Trophoblast cell (in vitro differentiated cells and primary cell): ENCODE measurements around the gene SYT2.

Experiments
- DNase-seq, 2 donors: peaks; one replicate each; pipeline ENCODE4 v3.0.0-alpha.2; 2016
- H2AFZ ChIP-seq: 2 replicates; pipeline ENCODE4 v1.6.1; 2013; ENCODE audit warnings: low read length, moderate library complexity, mild to moderate bottlenecking; ENCODE audit not compliant: insufficient read depth, poor library complexity
- H2AK5ac ChIP-seq: 2 replicates; pipeline ENCODE4 v1.6.1; 2013; ENCODE audit warnings: mild to moderate bottlenecking, low read length
- H2BK120ac ChIP-seq: 2 replicates; pipeline ENCODE4 v1.6.1; 2013; ENCODE audit warnings: low read length, mild to moderate bottlenecking, moderate library complexity; ENCODE audit not compliant: insufficient read depth, poor library complexity
- H2BK12ac ChIP-seq: 2 replicates; pipeline ENCODE4 v1.6.1; 2013; ENCODE audit warnings: mild to moderate bottlenecking, low read length, moderate library complexity
- H2BK5ac ChIP-seq: 2 replicates; pipeline ENCODE4 v1.6.1; 2013; ENCODE audit warnings: low read length, low read depth, moderate library complexity, mild to moderate bottlenecking; ENCODE audit not compliant: poor library complexity
- H3K14ac ChIP-seq: 2 replicates; pipeline ENCODE4 v1.6.1; 2013; ENCODE audit warnings: mild to moderate bottlenecking, low read length
- H3K18ac ChIP-seq: 2 replicates; pipeline ENCODE4 v1.6.1; 2013; ENCODE audit warnings: mild to moderate bottlenecking, low read length
- H3K23ac ChIP-seq: 2 replicates; pipeline ENCODE4 v1.6.1; 2013; ENCODE audit warnings: low read length
- H3K27ac ChIP-seq: 2 replicates; pipeline ENCODE4 v1.5.1; 2013; ENCODE audit warnings: low read depth, mild to moderate bottlenecking, inconsistent platforms, low read length, moderate library complexity
- H3K27me3 ChIP-seq: 2 replicates; pipeline ENCODE4 v1.6.1; 2013; ENCODE audit warnings: inconsistent platforms, mild to moderate bottlenecking, low read length, moderate library complexity; ENCODE audit not compliant: insufficient read depth
- H3K36me3 ChIP-seq, 2 experiments: 1 replicate in 1 of 2; 2 replicates in 1 of 2; pipeline ENCODE4 v1.6.1; 2013; ENCODE audit warnings: low read length in 2 of 2, mild to moderate bottlenecking in 2 of 2, moderate library complexity in 1 of 2; ENCODE audit not compliant: insufficient read depth in 2 of 2, control insufficient read depth in 1 of 2
- H3K4ac ChIP-seq: 2 replicates; pipeline ENCODE4 v1.6.1; 2013; ENCODE audit warnings: low read depth, mild to moderate bottlenecking, low read length, moderate library complexity
- H3K4me1 ChIP-seq, 2 experiments: 1 replicate in 1 of 2; 2 replicates in 1 of 2; pipeline ENCODE4 v1.6.1; 2013; ENCODE audit warnings: low read length in 2 of 2, mild to moderate bottlenecking in 2 of 2, moderate library complexity in 1 of 2; ENCODE audit not compliant: insufficient read depth in 2 of 2, control insufficient read depth in 1 of 2
- H3K4me2 ChIP-seq: 2 replicates; pipeline ENCODE4 v1.6.1; 2013; ENCODE audit warnings: inconsistent platforms, mild to moderate bottlenecking, low read length, moderate library complexity
- H3K4me3 ChIP-seq: 2 replicates; pipeline ENCODE4 v1.5.1; 2013; ENCODE audit warnings: mild to moderate bottlenecking, low read depth, low read length, inconsistent platforms
- H3K79me1 ChIP-seq: one replicate; pipeline ENCODE4 v1.6.1; 2013; ENCODE audit warnings: low read length
- H3K79me2 ChIP-seq: 2 replicates; pipeline ENCODE4 v1.6.1; 2013; ENCODE audit warnings: low read length, mild to moderate bottlenecking; ENCODE audit not compliant: control insufficient read depth, insufficient read depth, poor library complexity
- H3K9ac ChIP-seq: 2 replicates; pipeline ENCODE4 v1.6.1; 2013; ENCODE audit warnings: mild to moderate bottlenecking, low read length
- H3K9me3 ChIP-seq: 2 replicates; pipeline ENCODE4 v1.6.1; 2013; ENCODE audit warnings: low read depth, mild to moderate bottlenecking, control low read depth, inconsistent platforms, low read length; ENCODE audit not compliant: insufficient read depth
- H4K12ac ChIP-seq: 2 replicates; pipeline ENCODE4 v1.6.1; 2013; ENCODE audit warnings: low read depth, mild to moderate bottlenecking, low read length, moderate library complexity
- H4K8ac ChIP-seq: 2 replicates; pipeline ENCODE4 v1.6.1; 2013; ENCODE audit warnings: low read depth, mild to moderate bottlenecking, low read length, moderate library complexity
- H4K91ac ChIP-seq: one replicate; pipeline ENCODE4 v1.6.1; 2013; ENCODE audit warnings: low read depth, mild to moderate bottlenecking, low read length, moderate library complexity
- WGBS: extraction: QIAGEN DNeasy Blood & Tissue Kit; methylation state at CpG from one replicate; pipeline ENCODE4 v1.1.7; 2013; ENCODE audit warnings: missing lambda C conversion rate; ENCODE audit not compliant: insufficient read length, insufficient coverage; ENCODE audit errors: extremely low coverage; 5-methylcytosine and 5-hydroxymethylcytosine counted together

The SYT2 gene

GRCh38 chr1:202706851-202707250 lies 3.4 kb downstream of the SYT2 start:
- H3K4ac ChIP-seq = no peak overlapping the region
- peaks cover 3% of the 10 kb centered on the region for H3K9me3 ChIP-seq
- no peak overlapping the region for H2BK5ac ChIP-seq
- H3K36me3 ChIP-seq = no peaks in the 10 kb centered on the region
- no peak overlapping the region for H3K14ac ChIP-seq
- H3K79me2 ChIP-seq = no peaks in the 10 kb centered on the region
- H2BK120ac ChIP-seq = no peak overlapping the region
- H3K4me2 ChIP-seq = no peak overlapping the region
- H3K9ac ChIP-seq = no peak overlapping the region
- H2AK5ac ChIP-seq = no peak overlapping the region
- no peak overlapping the region for H4K91ac ChIP-seq
- no peak overlapping the region for H3K27ac ChIP-seq
- peaks cover 6 to 8% of the 10 kb centered on the region in 2 experiments for H3K4me1 ChIP-seq
- H3K4me3 ChIP-seq = no peak overlapping the region
- no CpG with 5 or more reads among the region's 5 CpGs for WGBS
- DNase-seq = peak; percentile 33 to 77
- no peak overlapping the region for H3K18ac ChIP-seq
- no peak overlapping the region for H2BK12ac ChIP-seq
- H3K79me1 ChIP-seq = no peaks in the 10 kb centered on the region
- no peak overlapping the region for H2AFZ ChIP-seq
- H3K23ac ChIP-seq = no peak overlapping the region
- peaks cover 35% of the 10 kb centered on the region for H3K27me3 ChIP-seq
- H4K12ac ChIP-seq = no peak overlapping the region
- H4K8ac ChIP-seq = no peak overlapping the region

- H3K4me1 ChIP-seq = peaks cover under 1 to 2% of the 10 kb centered on the region in 2 experiments
- no peak overlapping the region for H2AK5ac ChIP-seq
- no peaks in the 10 kb centered on the region for H3K36me3 ChIP-seq
- H3K9ac ChIP-seq = no peak overlapping the region
- no peak overlapping the region for H2BK12ac ChIP-seq
- H3K27me3 ChIP-seq = peaks cover 15% of the 10 kb centered on the region
- H2AFZ ChIP-seq = no peak overlapping the region
- no peak overlapping the region for H3K27ac ChIP-seq
- H3K79me1 ChIP-seq = no peaks in the 10 kb centered on the region
- H2BK5ac ChIP-seq = no peak overlapping the region
- no peak overlapping the region for H3K4ac ChIP-seq
- no peak overlapping the region for H4K8ac ChIP-seq
- H3K4me3 ChIP-seq = no peak overlapping the region
- no peak overlapping the region for H4K12ac ChIP-seq
- WGBS = no CpG with 5 or more reads among the region's 4 CpGs
- H3K79me2 ChIP-seq = no peaks in the 10 kb centered on the region
- H3K9me3 ChIP-seq = peaks cover 2% of the 10 kb centered on the region
- no peak overlapping the region for H4K91ac ChIP-seq
- no peak overlapping the region for H2BK120ac ChIP-seq
- H3K23ac ChIP-seq = no peak overlapping the region
- no peak overlapping the region for H3K4me2 ChIP-seq
- no peak overlapping the region for H3K14ac ChIP-seq
- no peak overlapping the region for H3K18ac ChIP-seq
- DNase-seq = no peak
Observed at GRCh38 chr1:202704601-202705000, 5.7 kb downstream of the SYT2 start.

- no peak overlapping the region for H2AK5ac ChIP-seq
- DNase-seq = no peak
- no peak overlapping the region for H2AFZ ChIP-seq
- H3K27me3 ChIP-seq = peaks cover 1% of the 10 kb centered on the region
- H3K4ac ChIP-seq = no peak overlapping the region
- H3K27ac ChIP-seq = no peak overlapping the region
- H4K91ac ChIP-seq = no peak overlapping the region
- H4K12ac ChIP-seq = no peak overlapping the region
- no peak overlapping the region for H3K14ac ChIP-seq
- no peaks in the 10 kb centered on the region for H3K9me3 ChIP-seq
- H3K79me2 ChIP-seq = no peaks in the 10 kb centered on the region
- no peak overlapping the region for H2BK5ac ChIP-seq
- H2BK12ac ChIP-seq = no peak overlapping the region
- H3K23ac ChIP-seq = no peak overlapping the region
- H4K8ac ChIP-seq = no peak overlapping the region
- no peaks in the 10 kb centered on the region for H3K4me1 ChIP-seq
- WGBS = no CpG with 5 or more reads among the region's 6 CpGs
- H3K36me3 ChIP-seq = no peaks in the 10 kb centered on the region
- H2BK120ac ChIP-seq = no peak overlapping the region
- H3K79me1 ChIP-seq = no peaks in the 10 kb centered on the region
- H3K9ac ChIP-seq = no peak overlapping the region
- no peak overlapping the region for H3K4me3 ChIP-seq
- H3K18ac ChIP-seq = no peak overlapping the region
- H3K4me2 ChIP-seq = no peak overlapping the region
Observed at GRCh38 chr1:202703191-202703590, 7.1 kb downstream of the SYT2 start.

GRCh38 chr1:202702088-202702487 lies 8.2 kb downstream of the SYT2 start:
- DNase-seq = no peak
- Histone ChIP-seq H2BK12ac (no peak overlapping the region), H3K9me3 (peaks cover 2% of the 10 kb centered on the region), H3K23ac (no peak overlapping the region), H3K4me1 (no peaks in the 10 kb centered on the region), H3K9ac (no peak overlapping the region), H3K14ac (no peak overlapping the region), H2AK5ac (no peak overlapping the region), H3K27ac (no peak overlapping the region), H2BK120ac (no peak overlapping the region), H3K4me3 (no peak overlapping the region), H4K91ac (no peak overlapping the region), H3K27me3 (no peaks in the 10 kb centered on the region), H3K79me1 (no peaks in the 10 kb centered on the region), H3K18ac (no peak overlapping the region), H3K4me2 (no peak overlapping the region), H3K79me2 (no peaks in the 10 kb centered on the region), H2BK5ac (no peak overlapping the region), H4K12ac (no peak overlapping the region), H3K4ac (no peak overlapping the region), H4K8ac (no peak overlapping the region), H2AFZ (no peak overlapping the region), H3K36me3 (no peaks in the 10 kb centered on the region)
- WGBS = no CpG with 5 or more reads among the region's 5 CpGs
